Activated T-cell treated with anti-CD3 and anti-CD28 coated beads, Interleukin-2, amount 50 U/mL, for 24 hours (primary cell): Measurements from ENCODE around the gene CASP2.
A peak's percentile ranks its signal among the peaks of the same experiment; 100 is the strongest.
"Not testable (repeated sequence)": the region's sequence is repeated elsewhere in the genome, so short reads cannot be mapped to it uniquely, and the experiment has no call there.

Source experiments
- DNase-seq: peaks from one replicate; pipeline ENCODE4 v3.0.0-alpha.2; 2020
- H3K27ac Mint-ChIP-seq: 2 replicates; pipeline ENCODE4 v1.8.0; 2020; ENCODE audit warnings: mild to moderate bottlenecking, mixed read lengths
- H3K27me3 Mint-ChIP-seq: 2 replicates; pipeline ENCODE4 v1.8.0; 2020; ENCODE audit warnings: mixed read lengths
- H3K36me3 Mint-ChIP-seq: 2 replicates; pipeline ENCODE4 v1.8.0; 2020; ENCODE audit warnings: low read depth, mixed read lengths
- H3K4me1 Mint-ChIP-seq: 2 replicates; pipeline ENCODE4 v1.8.0; 2020; ENCODE audit warnings: low read depth, mixed read lengths
- H3K4me3 Mint-ChIP-seq: 2 replicates; pipeline ENCODE4 v1.8.0; 2020; ENCODE audit warnings: mild to moderate bottlenecking, moderate library complexity, mixed read lengths
- H3K9me3 Mint-ChIP-seq: 2 replicates; pipeline ENCODE4 v1.8.0; 2020; ENCODE audit warnings: mixed read lengths

The CASP2 gene

GRCh38 chr7:143280566-143280965 is 7.6 kb upstream of the CASP2 start:
- Mint-ChIP-seq H3K27me3 (no peaks in the 10 kb centered on the region), H3K4me1 (peaks cover 43% of the 10 kb centered on the region), H3K9me3 (no peaks in the 10 kb centered on the region), H3K4me3 (peak overlapping the region; percentile 53), H3K36me3 (no peaks in the 10 kb centered on the region), H3K27ac (peak overlapping the region; percentile 83)
- no peak for DNase-seq

- no peaks in the 10 kb centered on the region for H3K27me3 Mint-ChIP-seq
- H3K36me3 Mint-ChIP-seq: no peaks in the 10 kb centered on the region
- H3K9me3 Mint-ChIP-seq: no peaks in the 10 kb centered on the region
- peaks cover 43% of the 10 kb centered on the region for H3K4me1 Mint-ChIP-seq
- no peak for DNase-seq
- no peak overlapping the region for H3K4me3 Mint-ChIP-seq
- H3K27ac Mint-ChIP-seq: no peak overlapping the region
Measured at GRCh38 chr7:143281529-143281928, 6.6 kb upstream of the CASP2 start.

GRCh38 chr7:143282124-143282523 is 6.0 kb upstream of the CASP2 start:
- Mint-ChIP-seq H3K4me1 (peaks cover 46% of the 10 kb centered on the region), H3K36me3 (no peaks in the 10 kb centered on the region), H3K27ac (no peak overlapping the region), H3K9me3 (peaks cover 3% of the 10 kb centered on the region), H3K4me3 (no peak overlapping the region), H3K27me3 (no peaks in the 10 kb centered on the region)
- DNase-seq: no peak

GRCh38 chr7:143283381-143283780 is 4.8 kb upstream of the CASP2 start:
- peaks cover 6% of the 10 kb centered on the region for H3K36me3 Mint-ChIP-seq
- peaks cover 7% of the 10 kb centered on the region for H3K9me3 Mint-ChIP-seq
- no peak for DNase-seq
- no peak overlapping the region for H3K27ac Mint-ChIP-seq
- peaks cover 54% of the 10 kb centered on the region for H3K4me1 Mint-ChIP-seq
- H3K4me3 Mint-ChIP-seq: no peak overlapping the region
- H3K27me3 Mint-ChIP-seq: no peaks in the 10 kb centered on the region

- peaks cover 7% of the 10 kb centered on the region for H3K9me3 Mint-ChIP-seq
- DNase-seq: no peak
- no peak within 1 kb of the TSS for H3K27ac Mint-ChIP-seq
- H3K27me3 Mint-ChIP-seq: no peaks in the 10 kb centered on the region
- H3K4me3 Mint-ChIP-seq: no peak within 1 kb of the TSS
- H3K4me1 Mint-ChIP-seq: peaks cover 45% of the 10 kb centered on the region
- H3K36me3 Mint-ChIP-seq: peaks cover 19% of the 10 kb centered on the region
Measured at GRCh38 chr7:143284591-143285469, 3.3 kb upstream of the CASP2 start, which contains the start of gene TMEM139. TMEM139 (plus strand) TSS chr7:143284958; CDS start chr7:143285958, 1,000 bp downstream.

- peaks cover 44% of the 10 kb centered on the region for H3K4me1 Mint-ChIP-seq
- H3K27me3 Mint-ChIP-seq: no peaks in the 10 kb centered on the region
- peaks cover 25% of the 10 kb centered on the region for H3K36me3 Mint-ChIP-seq
- no peak for DNase-seq
- no peak overlapping the region for H3K27ac Mint-ChIP-seq
- H3K4me3 Mint-ChIP-seq: no peak overlapping the region
- H3K9me3 Mint-ChIP-seq: peaks cover 7% of the 10 kb centered on the region
Measured at GRCh38 chr7:143285470-143285778, 2.7 kb upstream of the CASP2 start.

- Mint-ChIP-seq H3K4me3 (no peak overlapping the region), H3K27me3 (no peaks in the 10 kb centered on the region), H3K27ac (no peak overlapping the region), H3K36me3 (peaks cover 30% of the 10 kb centered on the region), H3K4me1 (peaks cover 44% of the 10 kb centered on the region), H3K9me3 (peaks cover 7% of the 10 kb centered on the region)
- no peak for DNase-seq
Measured at GRCh38 chr7:143285806-143286521, 2.2 kb upstream of the CASP2 start.

GRCh38 chr7:143286522-143286890 is 1.6 kb upstream of the CASP2 start:
- no peak for DNase-seq
- Mint-ChIP-seq H3K27me3 (no peaks in the 10 kb centered on the region), H3K9me3 (peaks cover 7% of the 10 kb centered on the region), H3K4me1 (peaks cover 48% of the 10 kb centered on the region), H3K4me3 (no peak overlapping the region), H3K27ac (no peak overlapping the region), H3K36me3 (peaks cover 36% of the 10 kb centered on the region)

GRCh38 chr7:143287339-143287934 is 714 bp upstream of the CASP2 start:
- peaks cover 48% of the 10 kb centered on the region for H3K4me1 Mint-ChIP-seq
- peaks cover 7% of the 10 kb centered on the region for H3K9me3 Mint-ChIP-seq
- peaks cover 45% of the 10 kb centered on the region for H3K36me3 Mint-ChIP-seq
- peak overlapping the region; percentile 92 for H3K4me3 Mint-ChIP-seq
- peak overlapping the region; percentile 97 for H3K27ac Mint-ChIP-seq
- no peaks in the 10 kb centered on the region for H3K27me3 Mint-ChIP-seq
- no peak for DNase-seq

GRCh38 chr7:143288836-143289235 is 685 bp downstream of the CASP2 start:
- Mint-ChIP-seq H3K4me1 (peaks cover 47% of the 10 kb centered on the region), H3K4me3 (peak overlapping the region; percentile 92), H3K9me3 (peaks cover 7% of the 10 kb centered on the region), H3K27me3 (no peaks in the 10 kb centered on the region), H3K27ac (peak overlapping the region; percentile 95), H3K36me3 (peaks cover 58% of the 10 kb centered on the region)
- DNase-seq: no peak

GRCh38 chr7:143289421-143289820 is 1.3 kb downstream of the CASP2 start:
- H3K4me3 Mint-ChIP-seq: peak overlapping the region; percentile 92
- no peak for DNase-seq
- peaks cover 47% of the 10 kb centered on the region for H3K4me1 Mint-ChIP-seq
- H3K36me3 Mint-ChIP-seq: peaks cover 64% of the 10 kb centered on the region
- no peaks in the 10 kb centered on the region for H3K27me3 Mint-ChIP-seq
- H3K9me3 Mint-ChIP-seq: peaks cover 7% of the 10 kb centered on the region
- peak overlapping the region; percentile 95 for H3K27ac Mint-ChIP-seq

GRCh38 chr7:143289888-143290287 is 1.7 kb downstream of the CASP2 start:
- Mint-ChIP-seq H3K36me3 (peaks cover 69% of the 10 kb centered on the region), H3K4me3 (peak overlapping the region; percentile 92), H3K4me1 (peaks cover 49% of the 10 kb centered on the region), H3K27ac (peak overlapping the region; percentile 95)
- not testable (repeated sequence) for H3K27me3 Mint-ChIP-seq, DNase-seq, H3K9me3 Mint-ChIP-seq

- Mint-ChIP-seq H3K4me3 (peak overlapping the region; percentile 92), H3K4me1 (peaks cover 52% of the 10 kb centered on the region), H3K36me3 (peaks cover 73% of the 10 kb centered on the region), H3K9me3 (peaks cover 7% of the 10 kb centered on the region), H3K27me3 (no peaks in the 10 kb centered on the region), H3K27ac (peak overlapping the region; percentile 95)
- DNase-seq: no peak
Measured at GRCh38 chr7:143290293-143290692, 2.1 kb downstream of the CASP2 start.

GRCh38 chr7:143292876-143293275 is 4.7 kb downstream of the CASP2 start:
- Mint-ChIP-seq H3K36me3 (peaks cover 92% of the 10 kb centered on the region), H3K27ac (no peak overlapping the region), H3K4me1 (peaks cover 60% of the 10 kb centered on the region), H3K4me3 (no peak overlapping the region), H3K27me3 (no peaks in the 10 kb centered on the region), H3K9me3 (peaks cover under 1% of the 10 kb centered on the region)
- DNase-seq: no peak

GRCh38 chr7:143295870-143296269 is 7.7 kb downstream of the CASP2 start:
- Mint-ChIP-seq H3K4me1 (peaks cover 67% of the 10 kb centered on the region), H3K4me3 (no peak overlapping the region), H3K27ac (peak overlapping the region; percentile 65), H3K9me3 (no peaks in the 10 kb centered on the region), H3K36me3 (peaks cover 96% of the 10 kb centered on the region), H3K27me3 (no peaks in the 10 kb centered on the region)
- no peak for DNase-seq
